Neuronal stem cell (in vitro differentiated cells): ENCODE measurements around the gene SYCP3.
"Not testable (repeated sequence)": the region's sequence is repeated elsewhere in the genome, so short reads cannot be mapped to it uniquely, and the experiment has no call there.

ENCODE experiments used
- DNase-seq: peaks from one replicate; pipeline ENCODE4 v3.0.0-alpha.2; 2013; ENCODE audit warnings: low spot score
- H2AFZ ChIP-seq: one replicate; pipeline ENCODE4 v1.6.1; 2013; ENCODE audit warnings: mild to moderate bottlenecking, low read length, inconsistent platforms
- H2AK5ac ChIP-seq: 2 replicates; pipeline ENCODE4 v1.6.1; 2013; ENCODE audit warnings: low read depth, mild to moderate bottlenecking, inconsistent platforms, low read length, moderate library complexity, mixed read lengths
- H2BK120ac ChIP-seq: 2 replicates; pipeline ENCODE4 v1.6.1; 2013; ENCODE audit warnings: low read depth, mild to moderate bottlenecking, inconsistent platforms, low read length, moderate library complexity, mixed read lengths
- H2BK12ac ChIP-seq: one replicate; pipeline ENCODE4 v1.6.1; 2013; ENCODE audit warnings: low read length, inconsistent platforms
- H2BK15ac ChIP-seq: 2 replicates; pipeline ENCODE4 v1.6.1; 2013; ENCODE audit warnings: mild to moderate bottlenecking, low read length, inconsistent platforms, mixed read lengths
- H2BK5ac ChIP-seq: one replicate; pipeline ENCODE4 v1.6.1; 2013; ENCODE audit warnings: inconsistent platforms, mild to moderate bottlenecking, low read length, moderate library complexity
- H3K14ac ChIP-seq: one replicate; pipeline ENCODE4 v1.6.1; 2013; ENCODE audit warnings: low read length, inconsistent platforms
- H3K18ac ChIP-seq: 2 replicates; pipeline ENCODE4 v1.6.1; 2013; ENCODE audit warnings: low read length, inconsistent platforms
- H3K23ac ChIP-seq: 2 replicates; pipeline ENCODE4 v1.6.1; 2013; ENCODE audit warnings: low read depth, mild to moderate bottlenecking, mixed read lengths, low read length, inconsistent platforms; ENCODE audit not compliant: poor library complexity
- H3K27ac ChIP-seq: replicated peaks from 3 replicates; pipeline ENCODE4 v1.5.1; 2013; ENCODE audit warnings: low read length, inconsistent platforms
- H3K27me3 ChIP-seq, 3 experiments: 2 replicates each; pipeline ENCODE4 v1.6.1; 2013; ENCODE audit warnings: low read length in 3 of 3, mild to moderate bottlenecking in 2 of 3, inconsistent platforms in 1 of 3, low read depth in 1 of 3, mixed read lengths in 1 of 3, moderate library complexity in 1 of 3; ENCODE audit not compliant: control insufficient read depth in 3 of 3, insufficient read depth in 3 of 3
- H3K36me3 ChIP-seq, 2 donors: replicated peaks in 1 of 2; 2 replicates each; pipeline ENCODE4 v1.6.1; 2013; ENCODE audit warnings: low read length in 2 of 2; ENCODE audit not compliant: control insufficient read depth in 2 of 2, insufficient read depth in 2 of 2
- H3K4ac ChIP-seq: 2 replicates; pipeline ENCODE4 v1.6.1; 2013; ENCODE audit warnings: inconsistent platforms, mild to moderate bottlenecking, low read length, moderate library complexity
- H3K4me1 ChIP-seq, 2 donors: 1 replicate in 1 of 2; 2 replicates in 1 of 2; pipeline ENCODE4 v1.6.1; 2013; ENCODE audit warnings: low read length in 2 of 2, low read depth in 1 of 2; ENCODE audit not compliant: control insufficient read depth in 2 of 2, insufficient read depth in 1 of 2
- H3K4me2 ChIP-seq: one replicate; pipeline ENCODE4 v1.6.1; 2013; ENCODE audit warnings: mild to moderate bottlenecking, low read length, inconsistent platforms; ENCODE audit not compliant: insufficient read depth, poor library complexity, severe bottlenecking
- H3K4me3 ChIP-seq, 2 donors: 2 replicates each; pipeline ENCODE4 v1.5.1; 2013; ENCODE audit warnings: low read length in 2 of 2, mild to moderate bottlenecking in 2 of 2, inconsistent platforms in 1 of 2, moderate library complexity in 1 of 2
- H3K79me1 ChIP-seq: one replicate; pipeline ENCODE4 v1.6.1; 2013; ENCODE audit warnings: low read depth, mild to moderate bottlenecking, inconsistent platforms, low read length, moderate library complexity
- H3K9ac ChIP-seq: one replicate; pipeline ENCODE4 v1.6.1; 2013; ENCODE audit warnings: mild to moderate bottlenecking, low read depth, low read length, inconsistent platforms; ENCODE audit not compliant: poor library complexity
- H3K9me3 ChIP-seq, 2 donors: replicated peaks in 1 of 2; 2 replicates each; pipeline versions ENCODE3 to v1.6.1; 2013; ENCODE audit warnings: low read length in 2 of 2, mild to moderate bottlenecking in 2 of 2, inconsistent platforms in 1 of 2, low read depth in 1 of 2, mixed read lengths in 1 of 2, moderate library complexity in 1 of 2; ENCODE audit not compliant: control insufficient read depth in 2 of 2, insufficient read depth in 1 of 2
- H4K8ac ChIP-seq: one replicate; pipeline ENCODE4 v1.6.1; 2013; ENCODE audit warnings: low read depth, mild to moderate bottlenecking, inconsistent platforms, low read length, moderate library complexity
- H4K91ac ChIP-seq: one replicate; pipeline ENCODE4 v1.6.1; 2013; ENCODE audit warnings: low read length, low read depth, mild to moderate bottlenecking, inconsistent platforms; ENCODE audit not compliant: poor library complexity
- WGBS, 2 donors: extraction: QIAGEN DNeasy Blood & Tissue Kit; methylation state at CpG; one replicate each; pipeline ENCODE4 v1.1.7; 2013; ENCODE audit warnings: missing lambda C conversion rate in 2 of 2, mixed read lengths in 1 of 2; ENCODE audit not compliant: insufficient read length in 2 of 2, insufficient replicate concordance in 1 of 2; ENCODE audit errors: extremely low coverage in 2 of 2; 5-methylcytosine and 5-hydroxymethylcytosine counted together

The SYCP3 gene

GRCh38 chr12:101690544-101691098, 48.6 kb downstream of the SYCP3 start:
- Histone ChIP-seq H2AK5ac (no peak overlapping the region), H3K14ac (no peak overlapping the region), H3K27me3 (peaks cover 0 to 10% (median 5%) of the 10 kb centered on the region in 3 experiments), H3K23ac (no peak overlapping the region), H4K8ac (no peak overlapping the region), H2BK12ac (no peak overlapping the region), H3K4me2 (no peak overlapping the region), H4K91ac (no peak overlapping the region), H3K9ac (no peak overlapping the region), H2BK15ac (no peak overlapping the region), H3K36me3 (no peaks in the 10 kb centered on the region), H3K9me3 (peaks cover 0 to 4% of the 10 kb centered on the region in 2 donors), H3K4ac (no peak overlapping the region), H3K4me1 (no peaks in the 10 kb centered on the region), H3K4me3 (no peak overlapping the region), H3K18ac (no peak overlapping the region), H2BK120ac (no peak overlapping the region), H3K27ac (no peak overlapping the region), H2AFZ (no peak overlapping the region), H2BK5ac (no peak overlapping the region), H3K79me1 (no peaks in the 10 kb centered on the region)
- no peak for DNase-seq
- WGBS, 2 donors = no CpG with 5 or more reads among the region's 3 CpGs

GRCh38 chr12:101686176-101686575, 53.1 kb downstream of the SYCP3 start:
- no peaks in the 10 kb centered on the region for H3K27me3 ChIP-seq
- DNase-seq = no peak

GRCh38 chr12:101685092-101685491, 54.2 kb downstream of the SYCP3 start:
- Histone ChIP-seq H3K9ac (no peak overlapping the region), H2BK5ac (no peak overlapping the region), H3K14ac (no peak overlapping the region), H3K18ac (no peak overlapping the region), H3K36me3 (no peaks in the 10 kb centered on the region), H2BK15ac (no peak overlapping the region), H3K4me3 (no peak overlapping the region), H3K9me3 (no peaks in the 10 kb centered on the region), H4K91ac (no peak overlapping the region), H3K4me1 (no peaks in the 10 kb centered on the region), H3K27ac (no peak overlapping the region), H3K27me3 (no peaks in the 10 kb centered on the region), H2BK12ac (no peak overlapping the region), H2BK120ac (no peak overlapping the region), H3K23ac (no peak overlapping the region), H2AK5ac (no peak overlapping the region), H2AFZ (no peak overlapping the region), H3K4me2 (no peak overlapping the region), H3K4ac (no peak overlapping the region), H4K8ac (no peak overlapping the region), H3K79me1 (no peaks in the 10 kb centered on the region)
- no peak for DNase-seq
- WGBS, 2 donors = no CpG with 5 or more reads among the region's 1 CpG

More at GRCh38 chr12:101686176-101686575, 53.1 kb downstream of the SYCP3 start:
- Histone ChIP-seq H2AFZ (no peak overlapping the region), H3K14ac (no peak overlapping the region), H2BK120ac (no peak overlapping the region), H4K91ac (no peak overlapping the region), H2BK15ac (no peak overlapping the region), H3K4me1 (no peaks in the 10 kb centered on the region), H2BK5ac (no peak overlapping the region), H3K36me3 (no peaks in the 10 kb centered on the region), H3K27ac (no peak overlapping the region), H2BK12ac (no peak overlapping the region), H2AK5ac (no peak overlapping the region), H3K4me2 (no peak overlapping the region), H3K79me1 (no peaks in the 10 kb centered on the region), H3K18ac (no peak overlapping the region), H3K9me3 (no peaks in the 10 kb centered on the region), H3K4me3 (no peak overlapping the region), H3K23ac (no peak overlapping the region), H3K4ac (no peak overlapping the region), H4K8ac (no peak overlapping the region), H3K9ac (no peak overlapping the region)
- no CpG with 5 or more reads among the region's 1 CpG for WGBS, 2 donors

- H3K4ac ChIP-seq, DNase-seq, H3K4me1 ChIP-seq, H3K27me3 ChIP-seq, H3K4me3 ChIP-seq, H2BK5ac ChIP-seq, H3K23ac ChIP-seq, H3K9me3 ChIP-seq, H3K4me2 ChIP-seq, H2BK120ac ChIP-seq, H2AFZ ChIP-seq, H3K18ac ChIP-seq, H3K79me1 ChIP-seq, H3K36me3 ChIP-seq, H2BK12ac ChIP-seq, H2BK15ac ChIP-seq, H4K91ac ChIP-seq, H3K27ac ChIP-seq, H4K8ac ChIP-seq, H2AK5ac ChIP-seq, H3K14ac ChIP-seq, H3K9ac ChIP-seq: not testable (repeated sequence)
- no CpG with 5 or more reads among the region's 6 CpGs for WGBS, 2 donors
Observed at GRCh38 chr12:101681627-101682026, 57.6 kb downstream of the SYCP3 start.
